Keratinocyte (primary cell): ENCODE measurements around the gene ANKS1B. TPM values are rescaled to one million over a fixed set of nuclear protein-coding genes. Genes with fewer than 3 reads are reported as not detected.
A peak's percentile ranks its signal among the peaks of the same experiment; 100 is the strongest.

Experiments
- DNase-seq: peaks from one replicate; pipeline ENCODE4 v3.0.0-alpha.2; 2011; ENCODE audit warnings: low read depth, missing footprints, low spot score
- FAIRE-seq: peaks from 2 replicates; lab custom pipeline; 2011; peaks lifted over from hg19 to GRCh38; lab: Jason Lieb, UNC
- H2AFZ ChIP-seq: 2 replicates; pipeline ENCODE4 v1.6.0; 2012; ENCODE audit warnings: low read length, control low read depth, inconsistent platforms; ENCODE audit not compliant: control insufficient read depth
- H3K27ac ChIP-seq: 2 replicates; pipeline ENCODE4 v1.5.1; 2011; ENCODE audit warnings: low read length; ENCODE audit not compliant: control insufficient read depth, insufficient read depth
- H3K27me3 ChIP-seq: 3 replicates; pipeline ENCODE4 v1.6.0; 2011; ENCODE audit warnings: low read length; ENCODE audit not compliant: control insufficient read depth, insufficient read depth; ENCODE audit errors: extremely low read depth
- H3K36me3 ChIP-seq, 2 experiments: 2 replicates in 1 of 2; 3 replicates in 1 of 2; pipeline ENCODE4 v1.5.1; 2011; ENCODE audit warnings: low read length in 2 of 2, mild to moderate bottlenecking in 1 of 2; ENCODE audit not compliant: control insufficient read depth in 2 of 2, insufficient read depth in 2 of 2; ENCODE audit errors: extremely low read depth in 1 of 2
- H3K4me1 ChIP-seq: 3 replicates; pipeline ENCODE4 v1.5.1; 2011; ENCODE audit warnings: low read length; ENCODE audit not compliant: control insufficient read depth, insufficient read depth; ENCODE audit errors: extremely low read depth
- H3K4me2 ChIP-seq: 3 replicates; pipeline ENCODE4 v1.6.0; 2011; ENCODE audit warnings: low read depth, low read length; ENCODE audit not compliant: control insufficient read depth, insufficient read depth; ENCODE audit errors: extremely low read depth
- H3K4me3 ChIP-seq, 3 experiments: fragments of 200-600 bp in 1 of 3; sonication (generic) in 1 of 3; 2 replicates in 2 of 3; 3 replicates in 1 of 3; pipeline ENCODE4 v1.5.1; 2011 to 2016; ENCODE audit warnings: low read length in 3 of 3, mild to moderate bottlenecking in 3 of 3, control low read depth in 2 of 3, inconsistent platforms in 1 of 3, low read depth in 1 of 3, mixed read lengths in 1 of 3, mixed run types in 1 of 3, moderate library complexity in 1 of 3; ENCODE audit not compliant: control insufficient read depth in 2 of 3, insufficient read depth in 2 of 3; ENCODE audit errors: extremely low read depth in 1 of 3
- H3K79me2 ChIP-seq: 2 replicates; pipeline ENCODE4 v1.6.0; 2012; ENCODE audit warnings: low read length; ENCODE audit not compliant: control insufficient read depth, insufficient read depth
- H3K9ac ChIP-seq: 3 replicates; pipeline ENCODE4 v1.6.0; 2011; ENCODE audit warnings: low read length; ENCODE audit not compliant: control insufficient read depth, insufficient read depth; ENCODE audit errors: extremely low read depth
- H3K9me1 ChIP-seq: 3 replicates; pipeline ENCODE4 v1.6.0; 2011; ENCODE audit warnings: low read length; ENCODE audit not compliant: control insufficient read depth, insufficient read depth; ENCODE audit errors: extremely low read depth
- H3K9me3 ChIP-seq: 2 replicates; pipeline ENCODE4 v1.5.1; 2012; ENCODE audit warnings: low read depth, low read length; ENCODE audit not compliant: control insufficient read depth
- H4K20me1 ChIP-seq: 3 replicates; pipeline ENCODE4 v1.6.0; 2011; ENCODE audit warnings: low read length; ENCODE audit not compliant: control insufficient read depth, insufficient read depth; ENCODE audit errors: extremely low read depth
- EZH2 ChIP-seq: IDR thresholded peaks from one replicate; pipeline ENCODE4 v1.6.1; 2012; ENCODE audit warnings: inconsistent platforms, mild to moderate bottlenecking, low read length, moderate library complexity
- dilution Hi-C: fragments of 300-500 bp; cut with MboI; formaldehyde crosslinking; loops from one replicate; pipeline ENCODE4 v1.7.0; 2020; ENCODE audit warnings: low sequenced_read_pairs; ENCODE audit not compliant: extremely low pct_ligation_motif_present
- polyA plus RNA-seq, 5 experiments: library from polyadenylated mRNA; depleted of rRNA in 3 of 5; stranded (reverse) in 3 of 5; stranded (forward) in 1 of 5; unstranded in 1 of 5; fragments of >200 nt; gene quantifications; 1 replicate in 1 of 5; 2 replicates in 3 of 5; 3 replicates in 1 of 5; pipeline versions ENCODE4 v1.2.1 to v1.2.3, GENCODE V29; 2011 to 2012; ENCODE audit warnings: missing spikeins in 2 of 5, low read depth in 1 of 5, low replicate concordance in 1 of 5
- TF ChIP-seq, protein P1 (sequence below), 3 experiments: IDR thresholded peaks in 1 of 3; conservative IDR thresholded peaks in 1 of 3; optimal IDR thresholded peaks in 1 of 3; 2 replicates in 2 of 3; 3 replicates in 1 of 3; pipeline versions ENCODE3 to v1.5.1; 2011; ENCODE audit warnings: low read length in 3 of 3, mild to moderate bottlenecking in 3 of 3, moderate library complexity in 2 of 3, control low read depth in 1 of 3, inconsistent platforms in 1 of 3; ENCODE audit not compliant: insufficient read depth in 2 of 3; ENCODE audit errors: extremely low read depth in 1 of 3

The ANKS1B gene
- polyA plus RNA-seq, 1 donor (not counting 4 experiments of a cell fraction or from before 2014, with no cell fraction given), result not detected

DNA sequence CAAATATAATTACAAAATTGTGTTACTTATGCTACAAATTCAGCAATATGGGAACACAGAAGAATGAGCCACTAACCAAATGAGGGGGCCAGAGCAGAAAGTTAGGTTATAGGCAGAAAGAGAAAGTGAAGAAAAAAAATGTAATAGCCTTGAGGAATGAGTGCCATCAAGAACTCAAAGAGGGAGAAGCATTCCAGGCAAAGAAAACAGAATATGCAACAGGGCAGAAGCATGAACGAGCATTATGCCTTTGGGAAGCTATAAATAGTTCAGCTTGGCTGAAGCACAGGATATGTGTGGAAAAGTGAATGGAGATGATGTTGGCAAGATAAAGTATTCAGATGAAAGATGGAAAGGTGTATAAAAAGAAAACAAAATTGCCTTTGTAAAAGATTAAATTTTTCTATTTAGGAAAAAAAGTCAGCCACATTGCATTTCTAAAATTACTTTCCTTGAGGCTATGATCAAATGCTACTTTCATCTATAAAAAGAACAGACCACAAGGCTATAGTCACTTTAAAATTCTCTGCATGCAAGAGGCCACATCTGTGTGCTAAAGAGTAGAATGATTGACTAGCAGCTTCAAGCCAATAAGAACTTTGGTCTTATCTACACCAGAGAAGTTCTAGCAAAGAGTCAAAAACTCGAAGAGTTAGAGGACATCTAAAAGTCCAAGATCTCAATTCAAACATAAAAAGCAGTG, 530.7 kb downstream of the ANKS1B start:
- Histone ChIP-seq H3K4me3 (no peak overlapping the region), H3K4me2 (no peak overlapping the region), H3K79me2 (no peaks in the 10 kb centered on the region), H3K27ac (no peak overlapping the region), H3K4me1 (peaks cover 16% of the 10 kb centered on the region), H3K9me3 (no peaks in the 10 kb centered on the region), H2AFZ (no peak overlapping the region), H3K9me1 (no peaks in the 10 kb centered on the region), H3K36me3 (no peaks in the 10 kb centered on the region), H3K9ac (no peak overlapping the region), H3K27me3 (no peaks in the 10 kb centered on the region), H4K20me1 (no peaks in the 10 kb centered on the region)
- DNase-seq (no peak), FAIRE-seq (peak; percentile 26)
- dilution Hi-C loops, result no loop called here
- TF ChIP-seq, protein P1, sequence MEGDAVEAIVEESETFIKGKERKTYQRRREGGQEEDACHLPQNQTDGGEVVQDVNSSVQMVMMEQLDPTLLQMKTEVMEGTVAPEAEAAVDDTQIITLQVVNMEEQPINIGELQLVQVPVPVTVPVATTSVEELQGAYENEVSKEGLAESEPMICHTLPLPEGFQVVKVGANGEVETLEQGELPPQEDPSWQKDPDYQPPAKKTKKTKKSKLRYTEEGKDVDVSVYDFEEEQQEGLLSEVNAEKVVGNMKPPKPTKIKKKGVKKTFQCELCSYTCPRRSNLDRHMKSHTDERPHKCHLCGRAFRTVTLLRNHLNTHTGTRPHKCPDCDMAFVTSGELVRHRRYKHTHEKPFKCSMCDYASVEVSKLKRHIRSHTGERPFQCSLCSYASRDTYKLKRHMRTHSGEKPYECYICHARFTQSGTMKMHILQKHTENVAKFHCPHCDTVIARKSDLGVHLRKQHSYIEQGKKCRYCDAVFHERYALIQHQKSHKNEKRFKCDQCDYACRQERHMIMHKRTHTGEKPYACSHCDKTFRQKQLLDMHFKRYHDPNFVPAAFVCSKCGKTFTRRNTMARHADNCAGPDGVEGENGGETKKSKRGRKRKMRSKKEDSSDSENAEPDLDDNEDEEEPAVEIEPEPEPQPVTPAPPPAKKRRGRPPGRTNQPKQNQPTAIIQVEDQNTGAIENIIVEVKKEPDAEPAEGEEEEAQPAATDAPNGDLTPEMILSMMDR (optimal IDR thresholded peaks at IDR 0.05 in 1 of 3, IDR thresholded peaks at IDR 0.05 in 1 of 3, conservative IDR thresholded peaks at IDR 0.05 in 1 of 3; ENCODE audit: extremely low read depth in 1 of 3, insufficient read depth in 2 of 3, low read length in 3 of 3), result no peak
- TF ChIP-seq EZH2, result no peak

DNA sequence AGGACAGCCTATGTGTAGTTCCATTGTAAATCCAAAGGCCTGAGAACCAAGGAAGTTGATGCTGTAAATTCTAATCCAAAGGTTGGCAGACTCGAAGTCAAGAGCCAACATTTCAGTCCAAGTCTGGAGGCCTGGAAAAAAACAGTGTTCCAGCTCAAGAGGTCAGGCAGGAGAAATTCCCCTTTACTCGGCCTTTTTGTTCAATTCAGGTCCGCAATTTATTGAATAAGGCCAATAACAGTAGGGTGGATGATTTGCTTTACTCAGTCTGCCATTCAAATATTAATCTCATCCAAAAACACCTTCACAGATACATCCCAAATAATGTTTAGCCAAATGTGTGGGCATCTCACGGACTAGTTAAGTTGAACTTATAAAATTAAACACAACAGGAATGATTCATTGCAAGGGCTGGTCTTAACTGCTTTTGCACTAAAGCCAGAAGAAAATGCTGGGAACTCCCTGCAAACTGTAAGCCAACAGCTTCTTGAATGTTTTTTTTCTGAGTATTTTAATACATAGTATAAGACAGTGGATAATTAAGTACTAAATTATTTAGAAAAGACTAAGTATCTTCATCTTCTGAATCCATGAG, 534.6 kb downstream of the ANKS1B start:
- H3K4me2 ChIP-seq, result no peak overlapping the region
- H2AFZ ChIP-seq, result no peak overlapping the region
- no peaks in the 10 kb centered on the region for H3K9me3 ChIP-seq
- FAIRE-seq, result no peak
- peaks cover 13% of the 10 kb centered on the region for H3K4me1 ChIP-seq
- no peak for DNase-seq
- no peak for TF ChIP-seq EZH2
- TF ChIP-seq, protein P1 (optimal IDR thresholded peaks at IDR 0.05 in 1 of 3, IDR thresholded peaks at IDR 0.05 in 1 of 3, conservative IDR thresholded peaks at IDR 0.05 in 1 of 3; ENCODE audit: extremely low read depth in 1 of 3, insufficient read depth in 2 of 3, low read length in 3 of 3), result no peak
- H3K27me3 ChIP-seq, result no peaks in the 10 kb centered on the region
- no peak overlapping the region for H3K4me3 ChIP-seq
- no peak overlapping the region for H3K27ac ChIP-seq
- no peaks in the 10 kb centered on the region for H3K79me2 ChIP-seq
- H3K9me1 ChIP-seq, result no peaks in the 10 kb centered on the region
- no peaks in the 10 kb centered on the region for H4K20me1 ChIP-seq
- dilution Hi-C loops, result no loop called here
- H3K36me3 ChIP-seq, result no peaks in the 10 kb centered on the region
- no peak overlapping the region for H3K9ac ChIP-seq
